ENCODE data around the gene TNFRSF19.

DNA sequence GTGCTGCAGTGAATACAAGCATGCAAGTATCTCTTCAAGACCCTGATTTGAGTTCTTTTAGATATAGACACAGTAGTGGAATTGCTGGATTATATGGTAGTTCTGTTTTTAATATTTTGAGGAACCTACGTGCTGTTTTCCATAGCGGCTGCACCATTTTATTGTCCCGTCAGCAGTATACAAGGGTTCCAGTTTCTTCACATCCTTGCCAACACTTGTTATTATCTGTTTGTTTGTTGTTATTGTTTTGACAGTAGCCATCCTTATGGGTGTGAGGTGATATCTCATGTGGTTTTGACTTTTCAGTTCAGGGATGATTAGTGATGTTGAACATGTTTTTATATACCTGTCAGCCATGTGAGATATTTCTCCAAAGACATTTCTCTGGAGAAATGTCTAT, 53.2 kb downstream of the TNFRSF19 start:
- TF ChIP-seq, protein P1, sequence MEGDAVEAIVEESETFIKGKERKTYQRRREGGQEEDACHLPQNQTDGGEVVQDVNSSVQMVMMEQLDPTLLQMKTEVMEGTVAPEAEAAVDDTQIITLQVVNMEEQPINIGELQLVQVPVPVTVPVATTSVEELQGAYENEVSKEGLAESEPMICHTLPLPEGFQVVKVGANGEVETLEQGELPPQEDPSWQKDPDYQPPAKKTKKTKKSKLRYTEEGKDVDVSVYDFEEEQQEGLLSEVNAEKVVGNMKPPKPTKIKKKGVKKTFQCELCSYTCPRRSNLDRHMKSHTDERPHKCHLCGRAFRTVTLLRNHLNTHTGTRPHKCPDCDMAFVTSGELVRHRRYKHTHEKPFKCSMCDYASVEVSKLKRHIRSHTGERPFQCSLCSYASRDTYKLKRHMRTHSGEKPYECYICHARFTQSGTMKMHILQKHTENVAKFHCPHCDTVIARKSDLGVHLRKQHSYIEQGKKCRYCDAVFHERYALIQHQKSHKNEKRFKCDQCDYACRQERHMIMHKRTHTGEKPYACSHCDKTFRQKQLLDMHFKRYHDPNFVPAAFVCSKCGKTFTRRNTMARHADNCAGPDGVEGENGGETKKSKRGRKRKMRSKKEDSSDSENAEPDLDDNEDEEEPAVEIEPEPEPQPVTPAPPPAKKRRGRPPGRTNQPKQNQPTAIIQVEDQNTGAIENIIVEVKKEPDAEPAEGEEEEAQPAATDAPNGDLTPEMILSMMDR (IDR thresholded peaks at IDR 0.05 in 4 of 5, conservative IDR thresholded peaks at IDR 0.05 in 1 of 5), result no peak
- no peak for TF ChIP-seq POLR2A (IDR thresholded peaks at IDR 0.05)
